Rectal smooth muscle tissue (tissue), 1 donor: ENCODE results near the gene ELMO1.
A peak's percentile ranks its signal among the peaks of the same experiment; 100 is the strongest.

Experiments
- H3K27ac ChIP-seq: one replicate; pipeline ENCODE4 v1.7.0; 2013; ENCODE audit warnings: low read depth, low read length, inconsistent platforms
- H3K27me3 ChIP-seq: one replicate; pipeline ENCODE4 v1.7.0; 2013; ENCODE audit warnings: low read length; ENCODE audit not compliant: control insufficient read depth, insufficient read depth
- H3K36me3 ChIP-seq: one replicate; pipeline ENCODE4 v1.7.0; 2013; ENCODE audit warnings: low read length; ENCODE audit not compliant: control insufficient read depth, insufficient read depth
- H3K4me1 ChIP-seq: one replicate; pipeline ENCODE4 v1.7.0; 2013; ENCODE audit warnings: low read length; ENCODE audit not compliant: control insufficient read depth, insufficient read depth
- H3K4me3 ChIP-seq: one replicate; pipeline ENCODE4 v1.7.0; 2013; ENCODE audit warnings: low read length
- H3K9ac ChIP-seq: one replicate; pipeline ENCODE4 v1.7.0; 2013; ENCODE audit warnings: low read length

ELMO1 gene

GRCh38 chr7:37098762-37099161 lies 349.9 kb downstream of the ELMO1 start:
- H3K36me3 ChIP-seq, result no peaks in the 10 kb centered on the region
- no peak overlapping the region for H3K9ac ChIP-seq

GRCh38 chr7:37097983-37098382 lies 350.7 kb downstream of the ELMO1 start:
- no peaks in the 10 kb centered on the region for H3K4me1 ChIP-seq
- H3K36me3 ChIP-seq, result no peaks in the 10 kb centered on the region
- H3K27ac ChIP-seq, result no peak overlapping the region
- H3K4me3 ChIP-seq, result no peak overlapping the region
- H3K27me3 ChIP-seq, result no peaks in the 10 kb centered on the region
- no peak overlapping the region for H3K9ac ChIP-seq

More at GRCh38 chr7:37098762-37099161, 349.9 kb downstream of the ELMO1 start:
- Histone ChIP-seq H3K4me3 (no peak overlapping the region), H3K27ac (no peak overlapping the region), H3K4me1 (no peaks in the 10 kb centered on the region), H3K27me3 (no peaks in the 10 kb centered on the region)

GRCh38 chr7:37097276-37097675 lies 351.4 kb downstream of the ELMO1 start:
- Histone ChIP-seq H3K27ac (no peak overlapping the region), H3K9ac (no peak overlapping the region), H3K4me1 (no peaks in the 10 kb centered on the region), H3K36me3 (no peaks in the 10 kb centered on the region), H3K4me3 (no peak overlapping the region), H3K27me3 (no peaks in the 10 kb centered on the region)

GRCh38 chr7:37096341-37096740 lies 352.3 kb downstream of the ELMO1 start:
- Histone ChIP-seq H3K36me3 (no peaks in the 10 kb centered on the region), H3K4me1 (no peaks in the 10 kb centered on the region), H3K27ac (no peak overlapping the region), H3K4me3 (no peak overlapping the region), H3K9ac (no peak overlapping the region), H3K27me3 (no peaks in the 10 kb centered on the region)

GRCh38 chr7:37095122-37095521 lies 353.5 kb downstream of the ELMO1 start:
- Histone ChIP-seq H3K27me3 (no peaks in the 10 kb centered on the region), H3K4me1 (no peaks in the 10 kb centered on the region), H3K9ac (no peak overlapping the region), H3K27ac (no peak overlapping the region), H3K36me3 (no peaks in the 10 kb centered on the region), H3K4me3 (no peak overlapping the region)

- H3K27ac ChIP-seq, result no peak overlapping the region
- H3K4me3 ChIP-seq, result no peak overlapping the region
- H3K4me1 ChIP-seq, result no peaks in the 10 kb centered on the region
- H3K27me3 ChIP-seq, result no peaks in the 10 kb centered on the region
- no peaks in the 10 kb centered on the region for H3K36me3 ChIP-seq
- no peak overlapping the region for H3K9ac ChIP-seq
Observed at GRCh38 chr7:37093257-37093656, 355.4 kb downstream of the ELMO1 start.

GRCh38 chr7:37092548-37092947 lies 356.1 kb downstream of the ELMO1 start:
- H3K4me3 ChIP-seq, result no peak overlapping the region
- no peaks in the 10 kb centered on the region for H3K36me3 ChIP-seq
- H3K4me1 ChIP-seq, result no peaks in the 10 kb centered on the region
- H3K27me3 ChIP-seq, result no peaks in the 10 kb centered on the region
- H3K9ac ChIP-seq, result no peak overlapping the region
- H3K27ac ChIP-seq, result no peak overlapping the region

GRCh38 chr7:37089972-37090371 lies 358.7 kb downstream of the ELMO1 start:
- Histone ChIP-seq H3K9ac (no peak overlapping the region), H3K4me1 (no peaks in the 10 kb centered on the region), H3K27ac (no peak overlapping the region), H3K4me3 (no peak overlapping the region), H3K27me3 (no peaks in the 10 kb centered on the region), H3K36me3 (no peaks in the 10 kb centered on the region)

GRCh38 chr7:37085600-37085999 lies 363.1 kb downstream of the ELMO1 start:
- H3K27ac ChIP-seq, result no peak overlapping the region
- H3K4me1 ChIP-seq, result no peaks in the 10 kb centered on the region
- H3K27me3 ChIP-seq, result no peaks in the 10 kb centered on the region
- no peak overlapping the region for H3K9ac ChIP-seq
- no peaks in the 10 kb centered on the region for H3K36me3 ChIP-seq
- no peak overlapping the region for H3K4me3 ChIP-seq

GRCh38 chr7:37084303-37084702 lies 364.4 kb downstream of the ELMO1 start:
- no peak overlapping the region for H3K9ac ChIP-seq
- H3K36me3 ChIP-seq, result no peaks in the 10 kb centered on the region
- no peaks in the 10 kb centered on the region for H3K4me1 ChIP-seq
- no peak overlapping the region for H3K27ac ChIP-seq
- H3K27me3 ChIP-seq, result no peaks in the 10 kb centered on the region
- H3K4me3 ChIP-seq, result no peak overlapping the region

- H3K27me3 ChIP-seq, result no peaks in the 10 kb centered on the region
- H3K36me3 ChIP-seq, result no peaks in the 10 kb centered on the region
- no peaks in the 10 kb centered on the region for H3K4me1 ChIP-seq
- no peak overlapping the region for H3K4me3 ChIP-seq
- no peak overlapping the region for H3K9ac ChIP-seq
- peak overlapping the region; percentile 34 for H3K27ac ChIP-seq
Observed at GRCh38 chr7:37083311-37084096, 365.2 kb downstream of the ELMO1 start.

GRCh38 chr7:37081436-37081835 lies 367.2 kb downstream of the ELMO1 start:
- H3K36me3 ChIP-seq, result no peaks in the 10 kb centered on the region
- no peak overlapping the region for H3K4me3 ChIP-seq
- H3K27me3 ChIP-seq, result no peaks in the 10 kb centered on the region
- no peaks in the 10 kb centered on the region for H3K4me1 ChIP-seq
- H3K27ac ChIP-seq, result no peak overlapping the region
- no peak overlapping the region for H3K9ac ChIP-seq

GRCh38 chr7:37079420-37079819 lies 369.2 kb downstream of the ELMO1 start:
- H3K9ac ChIP-seq, result no peak overlapping the region
- H3K27me3 ChIP-seq, result no peaks in the 10 kb centered on the region
- H3K4me1 ChIP-seq, result no peaks in the 10 kb centered on the region
- no peak overlapping the region for H3K4me3 ChIP-seq
- H3K27ac ChIP-seq, result no peak overlapping the region
- H3K36me3 ChIP-seq, result no peaks in the 10 kb centered on the region
